ENCODE results near the gene MEGF6.
A peak's percentile ranks its signal among the peaks of the same experiment; 100 is the strongest.

Gene MEGF6

DNA sequence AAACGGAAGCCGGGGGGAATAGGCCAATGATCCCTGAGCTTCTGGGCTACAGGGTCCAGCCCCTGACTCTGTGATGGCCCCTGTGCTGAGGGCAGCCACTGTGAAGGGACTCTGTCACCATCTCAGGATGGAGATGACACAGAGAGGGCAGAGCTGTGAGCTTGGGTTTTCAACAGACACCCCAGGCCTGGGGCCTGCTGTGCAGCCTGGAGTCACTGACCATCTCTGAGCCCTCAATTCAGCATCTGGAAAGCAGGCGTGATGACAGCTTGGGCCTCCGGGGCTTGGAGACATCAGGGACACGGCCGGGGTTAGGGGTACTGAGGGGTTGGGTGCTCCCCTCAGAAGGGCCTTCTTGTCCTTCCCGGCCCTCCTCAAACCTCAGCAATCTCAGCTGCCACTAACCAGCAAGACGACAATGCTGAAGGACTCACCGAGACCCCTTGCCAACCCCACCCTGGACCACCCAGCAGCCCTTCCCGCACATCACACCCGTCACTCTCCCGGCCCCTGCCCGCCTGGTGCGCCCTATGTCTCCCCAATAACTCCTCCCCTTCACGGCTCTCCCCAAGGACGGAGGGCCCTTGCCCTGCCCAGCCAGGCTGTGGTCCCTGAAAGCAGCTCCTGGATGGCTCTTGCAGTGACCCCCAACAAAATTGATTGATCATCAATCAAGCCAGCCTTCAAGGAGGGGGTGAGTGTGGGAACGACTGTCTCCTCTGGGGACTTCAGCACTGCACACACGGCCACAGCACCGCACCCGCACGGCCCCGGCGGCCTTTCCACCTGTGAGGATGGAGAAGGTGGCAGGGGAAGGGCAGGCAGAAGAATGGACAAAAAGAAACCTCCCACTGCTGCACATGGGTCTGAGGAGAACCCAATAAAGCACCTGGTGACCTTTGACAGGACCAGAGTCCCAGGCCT is 4.3 kb downstream of the MEGF6 start:
- no peak for DNase-seq

DNA sequence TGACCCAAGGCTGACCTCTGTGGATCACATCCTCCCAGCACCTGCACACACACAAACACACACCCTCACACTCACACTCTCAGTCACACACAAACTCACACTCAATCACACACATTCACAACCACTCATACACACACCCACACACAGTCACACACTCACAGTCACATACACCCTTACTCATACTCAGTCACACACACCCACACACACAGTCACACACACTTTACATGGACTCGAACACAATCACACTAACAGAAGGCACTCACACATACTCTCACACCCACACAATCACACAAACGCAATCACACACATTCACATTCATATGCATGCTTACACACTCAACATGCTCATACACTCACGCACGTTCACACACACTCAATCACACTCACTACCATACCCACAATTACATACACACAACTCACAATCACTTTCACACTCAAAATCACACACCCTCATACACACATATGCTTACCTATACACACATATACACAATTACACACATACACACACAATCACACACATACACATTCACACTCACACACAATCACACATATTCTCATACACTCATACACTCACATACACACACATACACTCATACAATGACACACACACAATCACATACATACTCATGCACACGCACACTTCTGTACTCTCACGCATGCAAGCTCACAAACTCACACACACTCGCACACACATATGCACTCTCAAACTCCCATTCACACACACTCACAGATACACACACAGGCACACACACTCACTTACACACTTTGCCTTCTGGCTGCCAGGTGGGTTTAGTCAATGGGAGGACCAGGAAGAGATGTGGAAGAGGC is 6.1 kb downstream of the MEGF6 start:
- no peak for DNase-seq

DNA sequence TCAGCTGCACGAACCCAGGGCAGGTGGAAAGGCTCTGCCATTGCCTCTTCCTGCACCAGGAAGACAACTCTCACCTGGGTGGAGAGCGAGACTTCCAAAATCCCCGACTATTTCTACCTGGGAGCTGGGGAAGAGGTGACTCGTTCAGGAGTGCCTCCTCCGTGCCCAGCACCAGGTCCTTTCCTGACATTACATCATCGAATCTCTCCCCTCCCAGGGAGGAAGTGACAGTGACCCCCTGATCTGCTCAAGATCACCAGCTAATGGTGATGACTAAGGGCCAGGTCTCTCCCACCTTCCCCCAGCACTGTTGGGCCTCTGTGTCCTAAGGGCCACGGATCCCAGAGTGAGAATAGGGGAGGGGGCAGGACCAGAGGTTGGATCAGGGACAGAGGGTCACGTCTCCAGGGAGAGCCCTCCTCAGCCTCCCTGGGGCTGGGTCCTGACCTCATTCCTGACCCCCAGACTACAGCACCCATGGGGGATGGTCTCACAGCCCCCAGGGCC is 6.8 kb downstream of the MEGF6 start:
- DNase-seq: no peak

DNA sequence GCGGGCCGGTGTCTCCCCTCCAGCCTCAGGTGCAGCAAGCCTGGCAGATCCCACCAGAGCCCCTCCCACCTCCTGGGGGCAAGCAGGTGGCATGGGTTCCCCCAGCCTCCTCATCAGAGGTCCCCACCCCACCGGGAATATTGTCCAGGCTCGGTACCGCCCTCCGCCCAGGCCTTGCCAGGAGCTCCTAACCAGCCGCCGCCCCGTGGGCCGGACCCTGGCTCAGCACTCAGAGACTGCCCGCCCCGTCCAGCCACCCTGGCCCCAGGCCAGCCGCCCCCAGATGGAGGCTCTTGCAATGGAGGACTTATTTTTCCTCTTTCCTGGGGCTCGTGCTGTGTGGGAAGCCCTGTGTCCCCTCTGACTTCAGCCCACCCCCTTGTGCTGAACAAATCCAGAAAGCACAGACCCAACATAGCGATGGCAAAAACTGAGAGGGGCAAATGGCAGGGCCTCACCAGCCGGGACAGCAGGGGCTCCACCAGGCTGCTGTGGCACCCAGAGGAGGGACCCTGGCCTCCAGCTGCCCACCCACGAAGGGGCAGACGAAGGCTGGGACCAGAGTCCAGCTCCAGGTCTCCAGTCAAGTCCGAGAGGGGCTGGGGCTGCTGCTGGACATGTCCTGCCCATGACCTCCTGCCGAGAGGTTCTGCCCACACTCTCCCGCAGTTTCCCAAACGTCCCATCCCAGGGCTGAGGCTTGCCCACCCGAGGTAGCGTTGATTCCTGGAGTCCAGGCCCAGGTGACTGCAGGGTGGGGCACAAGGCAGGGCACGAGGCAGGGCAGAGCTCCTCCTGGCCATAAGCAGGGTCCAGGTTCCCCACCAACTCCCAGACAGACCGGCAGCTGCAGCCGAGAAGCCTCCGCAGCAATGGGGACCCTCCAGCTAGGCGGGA is 7.5 kb downstream of the MEGF6 start:
- DNase-seq: no peak

DNA sequence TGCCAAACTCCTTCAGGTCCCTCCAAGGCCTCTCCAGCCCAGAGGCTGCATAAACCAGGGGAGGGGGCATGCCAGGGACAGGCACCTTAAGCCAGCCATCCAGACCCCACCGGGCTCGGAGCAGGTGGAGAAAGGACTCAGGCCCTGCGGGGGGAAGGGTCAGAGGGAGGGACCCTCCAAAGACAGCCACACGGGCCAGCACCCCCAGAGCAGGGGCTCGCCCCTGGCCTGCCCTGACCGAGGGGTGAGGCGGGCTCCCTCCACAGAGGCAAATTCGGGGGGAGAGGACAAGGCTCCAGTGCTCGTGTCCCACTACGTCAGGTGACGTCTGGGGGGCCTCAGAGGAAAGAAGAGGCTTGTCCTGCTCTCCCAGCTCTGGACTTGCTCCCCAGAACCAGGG is 8.2 kb downstream of the MEGF6 start:
- DNase-seq: no peak

GRCh38 chr1:3602375-3602774 is 8.9 kb downstream of the MEGF6 start:
- no peak for DNase-seq

DNA sequence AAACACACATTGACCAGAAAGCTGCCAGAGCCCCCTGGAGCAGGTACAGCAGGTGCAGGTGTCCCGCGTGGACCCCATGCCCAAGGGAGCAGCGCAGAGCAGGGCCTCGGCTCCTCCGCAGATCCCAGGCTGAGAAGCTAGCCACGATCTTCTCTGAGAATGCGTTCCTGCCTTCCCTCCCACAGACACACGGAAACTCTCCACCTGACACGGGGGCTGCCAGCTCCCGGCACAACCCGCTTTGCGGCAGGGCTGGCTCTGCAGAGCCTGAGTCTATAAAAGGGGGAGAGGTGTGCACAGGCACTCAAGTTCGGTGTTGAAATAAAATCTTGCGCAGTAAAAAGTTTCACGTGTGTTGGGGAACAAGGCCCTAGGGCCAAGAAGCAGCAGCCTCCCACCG is 9.6 kb downstream of the MEGF6 start:
- no peak for DNase-seq

- DNase-seq: no peak
These were observed 11.0 kb downstream of the MEGF6 start for GRCh38 chr1:3600354-3600753.

DNA sequence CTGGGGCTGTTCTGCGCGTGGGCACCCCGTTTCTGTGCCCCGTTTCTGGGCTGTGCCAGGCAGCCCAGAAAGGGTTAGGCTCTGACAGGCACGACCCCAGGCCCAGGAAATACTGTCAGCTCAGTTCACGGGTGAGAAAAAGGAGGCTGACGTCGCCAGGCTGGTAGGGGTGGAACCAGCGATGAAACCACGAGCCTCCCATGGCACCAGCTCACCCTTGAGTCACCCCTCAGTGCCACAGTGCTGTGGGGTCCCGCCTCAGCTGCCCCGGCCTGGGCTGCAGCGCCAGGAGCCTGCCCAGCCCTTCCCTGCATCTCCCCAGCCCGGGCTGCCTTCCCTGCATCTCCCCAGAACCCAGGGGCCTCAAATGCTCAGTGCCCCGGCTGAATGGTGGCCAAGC is 11.5 kb downstream of the MEGF6 start:
- DNase-seq: no peak

GRCh38 chr1:3599286-3599811 is 12.0 kb downstream of the MEGF6 start:
- no peak for DNase-seq

DNA sequence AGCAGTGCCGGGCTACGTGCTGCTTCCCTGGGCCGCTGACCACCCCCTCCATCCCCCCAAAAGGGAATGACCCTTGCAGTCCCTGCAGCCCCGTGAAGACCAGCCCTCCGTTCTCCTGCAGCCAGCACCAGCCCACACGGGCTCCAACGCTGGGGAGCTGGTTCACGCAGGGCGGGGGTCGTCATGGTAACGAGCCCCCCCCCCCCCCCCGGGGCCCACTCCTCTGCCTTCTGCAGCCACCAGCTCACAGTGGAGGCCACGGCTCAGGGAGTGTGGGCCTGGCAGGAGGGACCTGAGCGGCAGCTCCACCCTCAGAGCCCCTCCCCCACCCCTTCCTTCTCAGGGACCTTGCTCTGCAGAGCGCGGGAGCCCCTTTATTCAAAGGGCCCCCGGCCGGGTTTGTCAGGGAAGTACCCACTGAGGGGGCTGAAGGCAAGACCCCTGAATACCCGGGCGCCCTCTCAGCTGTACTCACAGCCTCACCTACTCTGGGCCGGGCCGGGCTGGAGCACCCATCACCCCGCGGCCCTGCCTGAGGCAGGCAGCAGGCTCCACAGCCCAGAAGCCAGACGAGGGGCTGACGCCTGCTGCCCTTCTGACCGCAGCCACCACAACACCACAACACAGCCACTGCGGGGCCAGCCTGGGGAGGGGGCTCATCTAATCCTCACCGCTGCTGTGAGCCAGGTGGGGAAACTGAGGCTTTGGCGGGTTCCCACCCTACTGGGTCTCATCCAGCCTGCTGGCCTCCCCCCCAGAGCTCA is 12.6 kb downstream of the MEGF6 start:
- DNase-seq: peak; percentile 17

GRCh38 chr1:3598051-3598491 is 13.2 kb downstream of the MEGF6 start:
- DNase-seq: no peak

DNA sequence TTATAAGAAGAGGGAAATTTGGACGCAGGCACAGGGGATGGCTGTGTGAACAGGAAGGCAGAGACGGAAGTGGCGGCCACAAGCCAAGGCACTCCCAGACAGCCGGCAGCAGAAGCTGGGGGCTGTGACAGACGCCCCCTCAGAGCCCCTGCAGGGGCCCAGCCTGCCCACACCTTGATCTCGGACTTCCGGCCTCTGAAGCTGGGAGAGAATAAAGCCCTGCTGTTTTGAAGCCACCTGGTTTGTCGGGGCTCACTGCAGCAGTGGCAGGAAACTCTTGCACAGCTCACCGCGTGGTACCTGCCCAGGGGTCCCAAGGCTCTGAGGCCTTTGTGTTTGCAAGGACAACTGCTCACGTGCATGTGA is 13.7 kb downstream of the MEGF6 start:
- DNase-seq: no peak

DNA sequence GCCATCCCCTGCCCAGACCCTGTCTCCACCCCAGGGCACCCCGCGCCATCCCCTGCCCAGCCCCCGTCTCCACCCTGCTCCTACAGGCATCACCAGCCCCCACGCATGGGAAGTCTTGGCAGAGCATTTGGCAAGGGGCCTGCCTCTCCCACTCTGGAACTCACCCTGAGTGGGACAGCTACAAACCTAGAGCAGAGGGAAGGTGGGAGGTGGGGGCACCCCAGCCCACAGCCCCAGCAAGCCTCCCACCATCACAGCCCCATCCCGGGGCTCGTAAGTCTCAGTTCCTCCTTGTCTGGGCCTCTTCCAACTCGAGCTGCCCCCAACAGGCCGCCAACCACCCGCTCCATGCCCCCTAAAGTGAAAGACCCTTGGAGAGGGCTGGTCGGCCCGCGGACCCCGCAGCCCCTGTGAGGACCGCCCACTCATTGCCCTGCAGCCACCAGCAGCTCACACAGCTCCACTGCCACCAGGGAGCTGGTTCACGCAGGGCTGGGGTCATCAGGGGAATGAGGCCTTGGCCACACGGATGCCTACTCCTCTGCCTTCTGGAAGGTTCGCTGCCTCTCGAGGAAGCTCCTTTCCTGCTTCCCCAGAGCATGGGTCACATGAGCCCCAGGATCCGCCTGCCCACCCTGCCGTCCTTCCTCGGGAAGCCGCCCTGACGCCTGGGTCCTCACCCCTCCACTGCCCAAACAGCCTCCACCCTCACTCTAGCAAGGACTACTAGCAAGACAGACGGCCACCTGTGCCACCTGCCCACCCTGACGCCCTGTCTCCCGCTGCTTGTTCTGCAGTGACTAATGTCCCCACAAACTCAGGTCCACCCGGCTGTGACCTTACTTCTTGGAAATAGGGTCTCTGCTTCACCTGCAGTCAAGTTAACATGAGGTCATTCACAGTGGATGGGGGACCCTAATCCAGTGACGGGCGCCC is 14.4 kb downstream of the MEGF6 start:
- no peak for DNase-seq

DNA sequence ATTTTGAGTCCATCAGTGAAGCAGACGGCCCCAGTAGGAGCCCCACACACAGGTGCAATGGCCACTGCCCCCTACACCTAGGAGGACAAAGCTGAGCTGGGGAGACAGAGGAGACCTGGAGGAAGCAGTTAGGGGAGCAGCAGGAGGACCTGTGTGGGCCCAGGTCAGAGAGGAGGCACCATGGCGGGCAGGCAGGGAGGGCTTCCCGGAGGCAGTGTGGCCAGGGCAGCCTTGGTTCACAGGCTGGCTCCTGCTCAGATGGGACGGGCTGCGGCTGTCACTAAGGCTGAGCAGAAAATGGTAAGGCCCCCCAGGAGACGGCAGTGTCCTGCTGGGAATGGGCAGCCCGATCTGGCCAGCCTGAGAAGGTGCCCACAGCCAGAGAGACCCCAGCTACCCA is 15.4 kb downstream of the MEGF6 start:
- no peak for DNase-seq

DNA sequence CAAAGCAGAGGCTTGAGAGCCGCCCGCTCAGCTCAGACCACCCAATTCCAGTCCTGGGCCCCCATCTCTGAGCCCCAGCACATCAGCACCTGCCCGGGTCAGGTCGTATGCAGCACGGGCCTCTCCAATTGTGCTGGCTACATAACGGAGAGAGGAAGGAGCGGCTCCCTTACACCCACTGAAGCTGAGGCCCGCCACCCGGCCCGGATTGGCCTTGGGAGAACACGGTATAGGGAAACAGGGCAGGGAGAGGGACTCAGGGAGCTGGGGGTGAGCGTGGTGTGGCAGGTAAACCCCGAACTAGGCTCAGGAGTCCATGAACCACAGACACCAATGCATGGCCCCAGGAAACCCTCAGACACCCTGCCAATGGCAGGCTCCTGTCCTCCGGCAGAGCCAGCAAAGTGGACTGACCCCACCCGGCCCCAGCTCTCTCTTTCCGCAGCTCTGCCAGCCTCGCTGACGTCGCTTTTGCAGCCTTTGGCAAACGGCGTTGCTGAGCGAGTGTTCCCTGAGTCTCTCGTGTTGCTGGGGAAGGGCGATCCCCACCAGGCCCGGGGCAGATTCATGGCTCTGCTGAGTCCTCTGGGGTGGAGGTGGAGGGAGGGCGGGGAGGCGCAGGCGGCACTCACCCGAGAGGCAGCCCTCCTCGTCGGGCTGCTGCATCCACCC is 16.5 kb downstream of the MEGF6 start:
- DNase-seq: no peak

DNA sequence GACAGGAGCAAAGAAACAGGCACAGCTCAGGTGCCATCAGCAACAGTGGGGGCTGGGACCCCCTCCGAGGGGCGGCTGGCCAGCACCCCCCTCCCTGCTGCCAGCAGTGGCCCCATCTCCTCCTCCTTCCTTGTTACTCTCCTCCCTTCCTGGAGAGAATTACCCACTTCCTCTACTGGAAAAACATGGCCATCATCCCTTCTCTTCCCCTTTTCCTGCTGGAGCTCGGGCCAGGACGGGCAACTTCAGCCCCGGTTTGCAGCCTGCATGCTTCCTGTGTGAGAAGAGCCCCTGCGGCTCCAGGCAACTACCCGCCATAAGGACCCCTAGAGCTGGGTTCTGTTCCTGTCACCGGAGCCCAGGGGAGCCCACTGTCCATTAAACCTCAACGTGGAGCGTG is 17.6 kb downstream of the MEGF6 start:
- no peak for DNase-seq

GRCh38 chr1:3593334-3593733 is 18.0 kb downstream of the MEGF6 start:
- DNase-seq: no peak

- DNase-seq: no peak
These were observed 20.1 kb downstream of the MEGF6 start for GRCh38 chr1:3590951-3591865.
